ENCODE data around the gene PAX6.

Gene PAX6
- 0 to 0.19 (median 0.04) reads per million in 3 experiments for total RNA-seq

DNA sequence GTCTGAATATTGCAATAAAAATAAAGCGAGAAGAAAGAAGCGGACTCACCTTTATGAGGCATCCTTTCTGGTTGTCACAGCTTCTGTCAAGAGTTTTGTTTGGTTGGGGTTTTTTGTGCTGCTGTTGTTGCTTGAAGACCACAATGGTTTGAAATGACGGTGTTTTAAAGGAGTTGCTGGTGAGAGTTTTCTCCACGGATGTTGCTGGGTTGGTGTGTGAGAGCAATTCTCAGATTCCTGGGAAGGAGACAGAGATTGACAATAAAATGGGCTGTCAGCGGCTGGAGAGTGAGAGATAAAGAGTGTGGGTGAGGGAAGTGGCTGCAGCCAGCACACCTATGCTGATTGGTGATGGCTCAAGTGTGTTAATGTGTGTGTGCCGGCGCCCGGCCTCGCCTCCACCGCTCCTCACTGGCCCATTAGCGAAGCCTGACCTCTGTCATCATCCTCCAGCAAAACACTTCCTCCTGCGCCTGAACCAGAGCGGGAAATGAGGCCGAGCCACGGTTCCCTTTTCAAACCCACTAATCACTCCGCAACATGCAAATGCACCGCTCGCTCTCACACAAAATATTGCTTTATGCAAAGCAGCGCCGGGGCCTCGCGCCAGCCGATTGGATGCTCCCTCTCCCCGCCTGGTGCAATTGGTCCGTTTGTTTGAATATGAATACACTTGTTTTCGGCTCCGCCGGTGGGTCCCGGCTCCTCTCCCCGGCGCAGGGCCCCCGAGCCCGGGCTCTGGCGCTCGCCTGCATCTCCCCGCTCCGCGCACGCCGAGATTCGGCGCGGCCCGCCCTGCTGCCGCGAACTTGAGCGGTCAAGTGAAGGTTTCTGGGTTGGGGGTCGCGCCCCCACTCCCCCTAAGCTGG, at the start of gene PAX6:
TSS of gene PAX6 (minus strand) at position 544 of the 869 bp plus-strand sequence. CDS start 4,911 bp downstream, outside the sequence.
- peak; percentile 37 for DNase-seq

DNA sequence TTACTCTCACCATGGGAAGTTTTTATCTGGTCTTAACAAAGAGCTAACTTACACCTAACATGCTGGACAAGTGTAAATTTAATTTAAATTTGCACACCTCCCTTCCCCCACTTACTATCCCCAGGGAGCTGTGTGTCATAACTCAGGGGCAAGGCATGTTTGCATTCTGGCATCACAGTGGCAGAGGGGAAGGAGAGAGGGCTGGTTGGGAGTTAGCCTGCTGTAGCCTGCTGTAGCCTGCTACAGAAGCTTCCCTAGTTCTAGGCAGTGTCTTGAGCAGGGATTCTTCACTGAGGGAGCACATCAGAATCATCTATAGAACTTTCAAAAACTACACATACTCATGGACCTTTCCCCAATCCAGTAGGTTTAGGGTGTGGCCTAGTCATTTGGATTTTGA, 49.3 kb upstream of the PAX6 start:
- no peak for DNase-seq

DNA sequence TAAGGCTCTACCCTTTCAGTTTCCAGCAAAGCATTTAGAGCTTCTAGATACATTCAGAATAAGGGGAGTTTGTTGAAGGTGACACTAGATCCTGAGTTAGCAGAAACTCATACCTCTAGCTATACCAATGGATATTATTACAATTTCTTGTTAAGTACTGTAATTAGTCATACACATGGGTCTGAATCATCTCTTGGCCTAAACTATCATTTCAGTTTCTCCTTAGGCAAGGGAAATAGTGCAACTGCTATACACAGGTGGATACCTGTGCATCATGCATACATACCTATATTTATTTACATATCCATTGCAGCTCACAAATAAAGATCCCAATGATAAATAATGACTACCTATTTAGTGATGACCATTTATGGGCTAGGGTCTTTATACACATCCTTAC, 45.1 kb upstream of the PAX6 start:
- DNase-seq = no peak

DNA sequence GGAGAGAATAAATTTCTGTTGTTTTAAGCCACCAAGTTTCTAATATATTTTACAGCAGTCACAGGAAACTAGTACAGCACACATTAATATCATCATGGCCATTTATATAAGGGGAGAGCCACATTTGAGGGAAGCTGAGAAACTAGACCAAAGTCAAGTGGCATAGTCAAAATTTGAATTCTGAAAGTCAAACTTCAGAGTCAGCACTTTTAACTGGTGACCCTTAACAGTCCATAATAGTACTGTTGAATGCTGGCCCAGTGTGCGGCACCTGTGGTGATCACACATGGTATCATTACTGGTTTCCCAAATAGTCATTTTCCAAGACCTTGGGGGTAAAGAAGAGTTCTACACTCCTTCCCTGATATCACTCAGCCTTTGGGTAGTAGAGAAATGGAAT, 44.3 kb upstream of the PAX6 start:
- no peak for DNase-seq

DNA sequence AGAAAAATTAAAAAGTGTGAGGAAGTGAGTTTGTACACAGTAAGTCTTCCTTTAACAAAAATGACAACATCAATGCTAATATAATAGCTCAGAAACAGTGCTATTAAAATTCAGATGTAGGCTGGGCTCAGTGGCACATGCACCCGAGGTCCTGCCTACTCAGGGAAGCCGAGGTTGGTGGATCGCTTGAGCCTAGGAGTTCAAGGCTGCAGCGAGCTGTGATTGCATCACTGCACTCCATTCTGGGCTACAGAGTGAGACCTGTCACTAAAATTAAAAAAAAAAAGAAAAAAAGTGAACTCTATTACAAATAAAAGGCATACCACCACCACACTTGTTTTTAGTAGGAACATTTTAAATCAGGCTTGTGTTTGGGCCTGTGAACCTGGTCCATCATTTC, 39.2 kb upstream of the PAX6 start:
- no peak for DNase-seq

DNA sequence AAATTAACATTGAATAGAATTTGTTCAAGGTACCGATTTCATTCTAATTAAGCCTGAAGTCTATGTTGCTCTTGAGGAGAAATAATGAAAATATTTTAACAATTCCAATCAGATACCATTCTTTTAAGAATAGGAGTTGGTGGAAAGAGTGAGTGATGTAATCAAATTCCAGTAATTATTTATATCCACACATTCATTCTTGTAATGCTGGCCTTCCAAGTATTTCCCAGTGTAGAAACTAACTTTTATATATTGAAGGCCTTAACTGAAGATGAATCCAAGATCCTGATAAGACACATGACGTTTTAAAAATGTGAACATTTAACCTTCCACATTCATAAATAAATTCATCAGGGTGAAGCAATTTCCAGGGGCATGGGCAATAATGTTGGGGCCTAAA, 36.6 kb upstream of the PAX6 start:
- no peak for DNase-seq

DNA sequence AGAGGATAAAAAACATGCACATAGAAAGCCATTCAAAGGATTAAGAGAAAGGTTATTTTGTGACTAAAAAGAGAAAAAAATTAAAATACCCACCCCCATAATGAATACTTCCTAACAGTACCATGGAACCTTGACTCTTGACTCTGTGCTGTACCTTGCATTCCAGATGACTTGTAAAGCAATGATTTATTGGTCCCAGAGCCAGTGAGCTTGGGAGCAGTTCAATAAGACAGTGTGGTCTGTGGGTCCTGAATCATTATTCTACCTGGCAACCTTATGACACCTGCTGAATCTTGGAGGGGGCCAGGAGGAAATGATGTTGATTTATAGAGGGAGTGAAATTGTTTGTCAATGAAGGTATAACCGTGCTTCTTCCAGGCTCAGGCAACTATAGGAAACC, 34.2 kb upstream of the PAX6 start:
- no peak for DNase-seq

DNA sequence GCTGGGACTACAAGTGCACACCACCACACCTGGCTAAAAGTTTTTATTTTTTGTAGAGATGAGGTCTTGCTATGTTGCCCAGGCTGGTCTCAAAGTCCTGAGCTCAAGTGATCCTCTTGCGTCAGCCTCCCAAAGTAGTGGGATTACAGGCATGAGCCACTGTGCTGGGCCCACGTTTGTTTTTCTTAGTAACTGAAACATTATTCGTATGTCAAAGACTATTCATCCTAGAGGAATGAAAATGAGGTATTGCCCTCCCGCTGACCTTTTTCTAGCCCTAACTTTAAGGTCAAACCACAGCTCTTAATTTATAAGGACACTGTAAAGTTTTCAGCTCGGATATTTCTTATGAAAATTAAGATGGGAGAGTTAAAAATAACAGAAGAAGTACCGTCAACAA, 33.2 kb upstream of the PAX6 start:
- no peak for DNase-seq

DNA sequence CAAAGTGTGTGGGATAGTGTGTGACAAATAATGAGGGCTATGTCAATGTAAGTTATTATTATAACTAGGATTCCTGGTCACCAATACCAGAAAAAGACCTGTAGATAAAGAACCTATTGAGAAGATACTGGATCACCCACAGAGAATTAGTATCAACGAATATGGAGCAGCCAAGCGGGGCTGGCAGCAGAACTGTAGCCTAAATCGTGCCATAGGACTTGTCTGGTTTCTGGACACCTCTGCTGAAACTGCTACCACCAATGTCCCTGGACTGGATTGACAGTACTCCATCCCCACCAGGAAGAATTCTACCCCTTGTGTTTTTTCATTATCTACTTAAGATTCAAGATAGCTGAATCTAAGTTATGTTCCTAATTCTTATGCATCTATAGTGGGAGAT, 30.3 kb upstream of the PAX6 start:
- DNase-seq = no peak

DNA sequence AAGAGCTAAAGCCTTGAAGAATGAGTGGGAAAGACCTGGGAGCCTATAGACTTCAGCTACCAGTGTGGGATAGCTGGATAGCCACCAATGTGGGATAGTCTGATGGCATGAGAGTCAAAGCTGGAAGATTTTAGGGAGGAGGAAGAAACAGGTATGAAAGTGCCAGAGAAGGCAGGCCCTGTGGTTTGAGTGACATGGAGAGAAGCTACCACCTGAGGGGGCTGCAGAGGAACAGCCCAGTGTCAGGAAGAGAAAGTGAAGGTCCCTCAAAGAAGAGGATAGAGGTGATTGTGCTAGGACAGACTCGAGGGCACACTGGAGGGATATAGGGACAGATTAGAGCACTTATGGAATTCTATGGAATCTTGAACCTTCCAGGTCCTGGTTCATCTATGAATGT, 23.1 kb upstream of the PAX6 start:
- no peak for DNase-seq

DNA sequence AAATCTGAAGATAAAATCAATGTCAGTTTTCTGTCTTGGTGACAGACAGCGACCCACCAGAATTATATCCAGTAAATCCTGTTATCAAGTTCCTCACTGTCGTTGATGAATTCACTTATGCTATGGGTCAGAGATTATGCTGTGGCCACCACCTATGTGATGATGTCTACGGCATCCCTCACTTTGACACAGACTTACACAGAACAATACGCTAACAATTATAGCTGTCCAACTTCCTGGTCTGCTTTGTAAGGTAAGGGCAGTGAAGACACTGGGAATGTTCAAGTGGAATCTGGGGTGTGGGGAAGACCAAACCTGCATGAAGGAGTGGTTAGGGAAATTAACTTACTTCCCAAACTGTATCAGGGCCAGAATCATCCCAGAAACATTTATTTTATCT, 19.3 kb upstream of the PAX6 start:
- DNase-seq = no peak

DNA sequence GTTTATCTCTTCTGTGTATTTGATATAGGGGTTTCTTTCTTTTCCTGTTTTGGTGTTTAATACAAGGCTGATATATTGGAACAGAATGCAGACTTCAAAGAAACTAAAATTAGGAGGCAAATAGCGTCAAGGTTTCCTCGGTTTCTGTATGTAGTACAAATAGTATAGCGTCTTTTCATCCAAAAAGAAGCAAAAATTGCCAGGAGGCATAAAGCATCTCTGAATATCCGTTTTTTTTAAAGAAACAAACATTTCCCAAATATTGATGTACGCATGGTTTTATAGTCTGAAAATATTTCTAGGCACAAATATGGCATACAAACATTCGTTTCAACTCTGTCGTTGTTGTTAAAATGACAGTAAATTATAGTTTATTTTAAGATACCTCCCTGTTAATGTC, 17.1 kb upstream of the PAX6 start:
- no peak for DNase-seq

DNA sequence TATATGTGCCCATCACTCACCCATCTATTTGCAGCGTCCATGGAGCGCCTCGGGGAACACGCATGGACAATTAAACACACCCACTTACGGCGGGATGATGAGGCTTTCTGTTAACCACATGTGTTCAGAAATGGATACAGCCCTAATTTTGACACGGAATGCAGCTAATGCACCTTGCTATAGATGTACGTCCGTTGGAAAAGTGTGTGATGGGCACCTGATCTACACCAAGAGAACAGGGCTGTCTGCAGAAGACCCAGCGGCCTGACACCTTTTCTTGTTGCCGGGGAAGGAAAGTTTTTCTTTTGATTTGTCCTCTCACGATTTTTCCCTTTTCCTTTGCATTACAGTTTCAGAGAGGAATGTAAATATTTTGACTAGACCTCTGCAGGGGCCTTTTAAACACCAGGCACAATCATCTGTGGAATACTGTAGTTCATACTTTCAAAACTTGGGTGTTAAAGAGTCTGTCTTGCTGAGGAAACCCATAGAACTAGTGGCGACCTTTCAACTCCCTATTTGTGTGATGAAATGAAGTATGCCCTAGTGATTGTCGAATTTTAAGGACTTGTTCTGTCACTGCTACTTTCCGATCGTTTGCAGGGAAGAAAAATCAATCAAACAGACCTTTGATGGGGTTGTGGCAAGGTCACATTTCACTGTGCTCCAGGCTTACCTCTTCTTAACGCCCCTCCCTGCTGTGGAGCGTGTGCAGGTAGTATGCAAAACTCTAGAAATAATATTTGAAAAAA, 16.5 kb upstream of the PAX6 start:
- DNase-seq = no peak

DNA sequence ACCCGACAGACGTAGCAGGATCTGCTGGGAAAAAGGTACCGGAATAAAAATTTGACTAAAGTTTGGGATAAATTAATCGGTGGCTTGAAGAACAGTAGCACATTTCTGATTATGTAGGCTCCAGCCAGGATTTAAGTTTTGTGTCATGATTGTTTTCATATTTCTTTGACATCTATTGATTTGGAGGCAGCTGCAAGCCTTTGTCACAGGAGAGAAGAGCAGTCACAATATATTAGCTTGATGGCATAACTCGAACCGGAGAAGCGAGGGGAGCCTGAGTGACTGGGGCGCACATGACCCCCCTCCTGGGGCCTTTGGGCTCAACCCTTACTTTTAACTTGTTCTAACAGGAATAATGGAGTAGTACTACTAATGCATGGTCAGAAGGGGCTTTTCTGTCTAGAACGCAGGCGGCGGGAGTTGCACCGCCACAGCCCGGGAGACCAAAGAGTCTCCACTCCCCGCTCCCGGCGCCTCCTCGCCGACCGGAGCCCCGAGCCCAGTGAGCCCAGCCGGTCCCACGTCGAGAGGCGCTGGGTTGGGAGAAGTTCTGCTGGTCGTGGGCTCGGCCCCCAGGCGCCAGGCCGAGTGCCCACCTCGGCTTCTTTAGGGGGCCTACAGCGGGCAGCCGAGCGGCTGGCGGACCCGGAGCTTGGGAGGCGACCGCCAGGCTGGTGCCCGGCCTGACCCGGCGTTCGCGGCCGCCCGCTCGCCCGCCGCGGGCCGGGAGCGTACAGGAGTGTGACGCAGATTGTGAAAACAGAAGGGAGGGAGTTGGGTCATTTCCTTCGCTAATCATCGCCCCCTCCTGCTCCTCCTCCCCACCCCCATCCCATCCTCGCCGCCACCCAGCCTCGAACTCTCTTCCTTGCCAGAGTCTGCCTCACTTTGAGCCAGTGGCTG, 15.7 kb upstream of the PAX6 start:
- DNase-seq = no peak

DNA sequence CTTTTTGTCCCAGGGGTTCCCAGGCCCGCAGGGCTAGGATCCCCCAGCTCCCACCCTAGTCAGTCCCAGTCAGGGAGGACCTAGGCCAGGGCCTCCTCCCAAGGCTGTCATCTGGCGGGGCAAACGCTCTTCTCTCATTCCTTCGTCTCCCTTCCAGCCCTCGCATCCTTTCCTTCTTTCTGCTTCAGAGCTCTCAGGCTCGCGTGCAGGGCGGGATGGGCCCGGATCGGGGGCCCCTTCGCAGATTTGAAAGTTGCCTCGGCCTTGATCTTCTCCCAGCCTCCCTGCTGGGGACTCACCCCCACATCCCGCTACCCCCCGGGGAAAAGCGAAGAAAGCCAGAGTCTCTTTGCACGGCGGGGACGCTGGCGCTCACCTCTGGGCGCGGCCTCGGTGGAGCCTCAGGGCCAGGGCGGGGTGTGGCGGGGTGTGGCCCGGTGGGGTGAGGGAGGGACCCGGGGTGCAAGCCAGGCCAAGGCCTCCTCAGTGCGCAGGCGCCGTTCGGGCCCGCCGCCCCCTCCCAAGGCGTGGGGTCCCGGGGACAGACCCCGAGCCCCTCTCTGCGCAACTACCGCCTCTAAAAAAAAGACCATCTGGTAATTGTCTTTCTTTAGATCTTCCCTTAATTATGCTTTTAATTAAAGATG, 14.8 kb upstream of the PAX6 start:
- DNase-seq = no peak

DNA sequence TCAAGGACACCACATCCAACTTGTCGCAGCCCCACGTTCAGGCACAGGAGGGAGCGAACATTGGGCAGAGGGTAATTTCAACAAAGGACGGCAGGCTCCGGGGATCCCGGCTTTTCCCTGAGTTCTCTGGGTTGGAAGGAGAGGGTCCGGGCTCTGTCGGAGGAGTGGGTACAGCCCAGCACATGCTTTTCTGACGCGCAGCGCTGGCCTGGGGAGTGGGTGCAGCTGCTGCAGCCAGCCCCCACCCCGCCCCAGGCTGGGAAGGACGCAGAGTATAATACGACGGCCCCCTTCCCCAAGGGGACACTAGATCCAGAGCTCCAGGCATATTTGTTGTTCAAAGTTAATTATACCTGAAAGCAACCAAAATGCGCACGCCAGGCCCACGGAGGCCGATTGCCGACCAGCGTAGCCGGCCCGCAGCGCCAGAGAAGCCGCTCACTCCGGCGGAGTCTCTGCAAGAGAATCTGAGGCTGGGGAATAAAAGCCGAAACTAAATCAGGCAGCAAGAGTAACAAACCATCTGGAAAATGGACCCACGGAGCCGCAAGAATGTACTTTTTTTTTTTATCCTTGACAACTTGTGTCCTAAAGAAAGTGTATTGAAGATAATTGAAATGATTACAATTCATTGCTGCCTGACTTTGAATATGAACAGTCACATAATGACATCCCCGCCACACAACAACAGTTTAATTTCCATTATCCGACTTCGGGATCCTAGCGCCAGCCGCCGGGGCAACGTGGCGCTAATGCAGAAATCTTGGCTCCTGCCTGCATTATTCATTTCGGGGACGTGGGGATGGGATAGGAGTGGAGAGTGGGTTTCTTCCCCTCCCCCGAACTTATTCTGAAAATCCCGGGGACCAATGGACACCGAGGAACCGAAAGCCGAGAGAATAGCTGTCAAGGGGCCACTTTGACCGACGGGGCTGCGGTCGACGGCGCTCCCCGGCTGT, 14.0 kb upstream of the PAX6 start:
- no peak for DNase-seq

DNA sequence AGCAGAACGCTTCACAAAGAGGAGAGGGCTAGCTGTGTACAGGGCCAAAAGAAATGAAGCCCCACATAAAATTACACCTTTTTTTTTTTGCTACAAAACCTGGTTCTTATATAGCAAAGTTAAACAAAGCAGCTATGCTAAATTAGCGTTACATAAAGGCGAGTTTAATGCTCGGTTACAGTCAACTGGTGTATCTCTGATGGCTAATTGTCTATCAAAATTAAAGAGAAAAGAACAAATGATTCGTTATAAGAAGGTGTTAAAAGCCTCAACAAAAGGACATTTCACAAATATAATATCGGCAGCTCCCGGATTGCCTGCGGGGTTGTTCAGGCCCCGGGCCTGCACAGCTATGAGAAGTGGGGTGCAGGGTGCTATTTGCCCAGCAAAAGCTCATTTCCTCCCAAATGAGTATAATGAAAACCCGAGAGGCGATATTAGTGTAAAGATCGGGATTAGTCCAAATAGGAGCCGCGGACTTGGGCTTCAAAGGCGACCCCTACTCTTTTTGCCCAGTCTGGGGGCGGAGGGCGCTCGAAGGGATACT, 13.3 kb upstream of the PAX6 start:
- DNase-seq = no peak

DNA sequence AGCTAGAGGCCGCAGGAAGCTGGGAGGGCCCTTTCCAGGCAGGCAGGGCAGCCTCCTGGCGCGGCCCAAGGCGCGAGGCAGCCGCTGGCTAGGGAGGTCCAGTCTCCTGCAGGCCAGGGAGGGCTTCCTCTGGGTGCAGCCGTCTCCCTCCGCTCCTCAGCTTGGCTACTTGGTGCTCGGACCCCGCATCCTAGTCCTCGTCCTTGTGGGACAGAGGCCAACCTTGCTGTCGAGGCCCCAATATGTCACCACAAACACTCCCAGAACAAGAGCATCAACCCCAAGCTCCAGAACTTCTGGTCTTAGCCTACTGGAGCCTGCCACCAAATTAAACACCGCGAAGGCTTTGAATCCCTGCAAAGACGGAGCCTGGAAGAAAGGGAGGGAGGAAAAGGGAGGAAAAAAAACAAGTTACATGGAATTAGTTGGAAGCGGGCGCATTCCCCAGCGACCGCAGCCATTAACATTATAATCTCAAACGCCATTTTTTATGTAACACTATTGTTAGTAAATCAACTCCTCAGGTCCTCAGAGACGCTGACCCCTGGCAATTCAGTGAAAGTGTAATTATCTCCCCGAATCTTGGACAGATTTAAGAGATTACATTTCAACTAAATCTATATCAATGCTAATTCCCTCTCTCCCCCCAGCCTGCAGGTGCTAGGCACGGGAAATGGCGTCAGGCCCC, 12.7 kb upstream of the PAX6 start:
- DNase-seq = no peak

DNA sequence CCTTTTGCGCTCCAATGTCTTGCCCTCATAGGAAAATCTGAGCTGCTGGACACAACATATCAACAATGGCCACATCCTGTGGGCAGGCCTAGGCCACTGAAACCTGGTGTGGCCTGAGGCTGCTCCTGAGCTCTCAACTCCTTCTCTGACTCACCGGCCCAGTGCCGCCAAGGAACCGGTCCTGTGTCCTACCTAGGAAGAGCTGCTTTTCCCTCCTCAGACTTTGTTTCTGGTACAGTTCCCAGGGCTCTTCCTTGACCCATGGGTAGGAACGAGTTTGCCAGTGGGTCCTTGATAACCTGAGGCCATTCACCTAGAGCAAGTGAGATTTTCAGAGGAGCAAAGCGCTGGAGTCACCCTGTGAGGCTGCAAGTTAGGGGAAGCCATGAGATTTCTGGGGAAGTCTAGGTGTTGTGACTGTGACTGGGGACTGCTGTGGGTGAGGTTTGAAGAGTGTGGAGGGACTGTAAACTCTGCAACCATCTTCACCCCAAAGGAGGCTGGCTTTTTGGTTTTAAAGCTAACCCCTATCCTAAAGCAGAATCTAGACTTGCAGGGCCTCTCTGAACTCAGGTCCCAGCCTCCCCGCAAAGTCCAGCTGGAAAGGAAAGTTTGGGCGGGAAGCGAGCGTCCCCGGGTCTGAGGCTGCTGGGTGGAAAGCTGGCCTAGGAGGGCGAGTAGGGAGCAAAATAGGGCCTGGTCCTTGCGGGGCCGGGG, 12.0 kb upstream of the PAX6 start:
- DNase-seq = no peak

Measured in central memory CD4-positive, alpha-beta T cell (primary cell).